Activated CD8-positive, alpha-beta memory T cell treated with anti-CD3 and anti-CD28 coated beads, Interleukin-2, amount 50 U/mL, for 24 hours (primary cell): ENCODE results near the gene KLHL26.

ENCODE experiments used
- DNase-seq: peaks from one replicate; pipeline ENCODE4 v3.0.0-alpha.2; 2020; ENCODE audit errors: extremely low read depth

The KLHL26 gene

DNA sequence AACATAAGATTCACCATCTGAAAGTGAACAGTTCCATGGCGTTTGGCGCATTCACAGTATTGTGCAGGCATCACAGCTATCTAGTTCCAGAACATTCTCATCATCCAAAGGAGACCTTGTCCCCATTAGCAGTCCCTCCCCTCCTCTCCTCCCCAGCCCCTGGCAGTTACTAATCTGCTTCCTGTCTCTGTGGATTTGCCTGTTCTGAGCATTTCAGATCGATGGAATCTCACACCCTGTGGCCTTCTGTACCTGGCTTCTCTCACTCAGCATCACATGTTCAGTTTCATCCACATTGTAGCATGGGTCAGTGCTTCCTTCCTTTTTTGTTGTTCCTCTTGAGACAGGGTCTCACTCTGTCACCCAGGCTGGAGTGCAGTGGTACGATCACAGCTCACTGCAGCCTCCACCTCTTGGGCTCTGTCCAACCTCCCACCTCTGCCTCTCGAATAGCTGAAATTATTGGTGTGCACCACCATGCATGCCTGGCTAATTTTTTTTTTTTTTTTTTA, 81.2 kb downstream of the KLHL26 start:
- DNase-seq, result no peak

DNA sequence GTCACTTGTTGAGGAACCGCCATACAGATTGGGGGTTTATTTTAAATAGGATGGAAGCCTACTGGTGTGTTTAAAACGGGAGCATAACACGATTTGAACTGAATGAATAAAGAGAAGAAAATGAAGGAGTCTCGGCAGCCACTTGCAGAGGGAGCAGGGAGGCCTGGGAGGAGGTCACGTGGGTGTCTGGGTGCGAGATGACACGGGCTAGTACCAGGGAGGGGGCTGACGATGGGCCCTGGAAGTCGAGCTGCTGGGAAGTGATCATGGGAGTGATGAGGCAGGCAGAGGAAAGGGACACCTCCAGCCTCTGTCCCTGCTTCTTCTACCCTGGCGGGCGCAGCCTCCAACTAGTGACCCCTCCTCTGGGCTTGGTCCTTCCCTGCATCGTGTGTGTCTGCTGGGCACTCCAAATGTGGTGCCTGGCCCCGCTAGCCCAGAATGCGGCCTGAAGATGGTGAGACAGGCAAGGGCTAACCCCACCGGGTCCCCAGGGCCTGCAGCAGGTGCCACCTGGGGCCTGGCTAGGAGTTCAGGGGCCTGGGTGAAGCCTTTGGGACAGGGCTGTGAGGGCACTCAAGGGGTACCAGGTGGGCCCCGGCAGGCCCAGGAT, 82.1 kb downstream of the KLHL26 start:
- no peak for DNase-seq

DNA sequence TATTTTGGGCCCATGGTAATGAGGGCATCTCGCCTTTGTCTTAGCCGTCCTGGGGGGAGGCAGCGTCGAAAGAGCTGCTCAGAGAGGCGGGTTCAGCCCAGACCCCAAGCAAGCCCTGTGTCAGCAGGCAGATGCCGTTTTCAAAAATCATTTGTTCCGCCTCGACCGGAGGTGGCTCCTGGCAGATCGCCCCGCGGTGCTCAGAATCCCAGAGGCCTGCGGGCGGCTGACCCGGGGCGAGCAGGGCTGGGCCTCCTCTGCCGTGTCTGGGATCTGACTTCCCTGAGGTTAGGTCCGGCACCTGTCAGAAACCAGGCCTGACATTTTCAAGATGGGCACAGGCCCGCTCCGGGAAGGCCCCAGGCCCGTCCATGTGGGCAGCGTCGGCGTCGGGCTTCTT, 82.7 kb downstream of the KLHL26 start:
- no peak for DNase-seq
